Neural cell (in vitro differentiated cells): ENCODE data around the gene PCNX2. TPM values are rescaled to one million over a fixed set of nuclear protein-coding genes. Genes with fewer than 3 reads are reported as not detected.

Source experiments
- H2AFZ ChIP-seq: fragments of 200-600, 300-800 bp; sonication (generic), shearing (Covaris generic); 2 replicates; pipeline ENCODE4 v1.6.0; 2014; ENCODE audit warnings: low read depth, mild to moderate bottlenecking, antibody characterized with exemption, low read length, moderate library complexity
- H3F3A ChIP-seq: fragments of 200-600 bp; shearing (Covaris generic); 2 replicates; pipeline ENCODE4 v1.6.1; 2016; ENCODE audit warnings: mild to moderate bottlenecking, moderate library complexity, mixed read lengths, antibody characterized with exemption, low read length; ENCODE audit not compliant: insufficient read depth, poor library complexity, severe bottlenecking
- H3K27ac ChIP-seq: fragments of 200-600, 300-800 bp; sonication (generic), shearing (Covaris generic); 2 replicates; pipeline ENCODE4 v1.5.1; 2014; ENCODE audit warnings: mild to moderate bottlenecking, low read length, moderate library complexity
- H3K27me3 ChIP-seq: fragments of 300-800, 200-600 bp; sonication (generic), shearing (Covaris generic); 2 replicates; pipeline ENCODE4 v1.6.0; 2014; ENCODE audit warnings: mild to moderate bottlenecking, low read depth, low read length, moderate library complexity; ENCODE audit not compliant: insufficient read depth
- H3K36me3 ChIP-seq: fragments of 300-800, 200-600 bp; sonication (generic), shearing (Covaris generic); 2 replicates; pipeline ENCODE4 v1.5.1; 2014; ENCODE audit warnings: mild to moderate bottlenecking, antibody characterized with exemption, low read length, moderate library complexity; ENCODE audit not compliant: insufficient read depth
- H3K4me2 ChIP-seq: fragments of 300-800, 200-600 bp; sonication (generic), shearing (Covaris generic); 2 replicates; pipeline ENCODE4 v1.6.0; 2014; ENCODE audit warnings: mild to moderate bottlenecking, low read length
- H3K4me3 ChIP-seq: fragments of 300-800, 200-600 bp; sonication (generic), shearing (Covaris generic); 2 replicates; pipeline ENCODE4 v1.5.1; 2014; ENCODE audit warnings: mild to moderate bottlenecking, low read length, moderate library complexity
- H3K79me2 ChIP-seq: fragments of 200-600 bp; shearing (Covaris generic); replicated peaks from 2 replicates; pipeline ENCODE4 v1.6.0; 2014; ENCODE audit warnings: mild to moderate bottlenecking, low read length, moderate library complexity; ENCODE audit not compliant: insufficient read depth
- H3K9ac ChIP-seq: fragments of 300-800, 200-600 bp; sonication (generic), shearing (Covaris generic); 2 replicates; pipeline ENCODE4 v1.6.1; 2016; ENCODE audit warnings: mild to moderate bottlenecking, low read length, mixed read lengths
- H3K9me2 ChIP-seq: fragments of 200-600 bp; shearing (Covaris generic); 2 replicates; pipeline ENCODE4 v1.6.1; 2016; ENCODE audit warnings: mild to moderate bottlenecking, low read length, mixed read lengths; ENCODE audit not compliant: insufficient read depth
- H3K9me3 ChIP-seq: fragments of 200-600, 300-800 bp; sonication (generic), shearing (Covaris generic); 2 replicates; pipeline ENCODE4 v1.6.1; 2016; ENCODE audit warnings: mild to moderate bottlenecking, mixed run types, low read length, moderate library complexity, mixed read lengths
- H4K20me1 ChIP-seq: fragments of 200-600 bp; shearing (Covaris generic); 2 replicates; pipeline ENCODE4 v1.6.1; 2016; ENCODE audit warnings: mild to moderate bottlenecking, mixed run types; ENCODE audit not compliant: insufficient read depth
- CTCF ChIP-seq: fragments of 450-650 bp; IDR thresholded peaks from 2 replicates; pipeline ENCODE4 v1.5.1; 2014; ENCODE audit warnings: antibody characterized with exemption, mild to moderate bottlenecking, moderate library complexity; ENCODE audit not compliant: poor library complexity, severe bottlenecking
- EP300 ChIP-seq: fragments of 450-650 bp; conservative IDR thresholded peaks from 2 replicates; pipeline ENCODE4 v1.6.1; 2014; ENCODE audit warnings: antibody characterized with exemption, mild to moderate bottlenecking, moderate library complexity; ENCODE audit not compliant: poor library complexity, severe bottlenecking
- EZH2 ChIP-seq: fragments of 200-600, 300-800 bp; shearing (Covaris generic), sonication (generic); IDR thresholded peaks from 2 replicates; pipeline ENCODE4 v1.6.1; 2014; ENCODE audit warnings: antibody characterized with exemption, low read length, borderline replicate concordance, mild to moderate bottlenecking; ENCODE audit not compliant: insufficient read depth, poor library complexity, severe bottlenecking
- MXI1 ChIP-seq: fragments of 450-650 bp; conservative IDR thresholded peaks from 2 replicates; pipeline ENCODE4 v1.6.1; 2014; ENCODE audit warnings: antibody characterized with exemption, mild to moderate bottlenecking; ENCODE audit not compliant: poor library complexity, severe bottlenecking
- POLR2AphosphoS5 ChIP-seq: IDR thresholded peaks from 2 replicates; pipeline ENCODE4 v1.6.1; 2012
- RAD21 ChIP-seq: fragments of 450-650 bp; conservative IDR thresholded peaks from 2 replicates; pipeline ENCODE4 v1.6.1; 2014; ENCODE audit warnings: antibody characterized with exemption, mild to moderate bottlenecking, moderate library complexity
- REST ChIP-seq: IDR thresholded peaks from 2 replicates; pipeline ENCODE4 v1.6.1; 2012; ENCODE audit warnings: borderline replicate concordance
- SMC3 ChIP-seq: fragments of 450-650 bp; conservative IDR thresholded peaks from 2 replicates; pipeline ENCODE4 v1.6.1; 2014; ENCODE audit warnings: antibody characterized with exemption, mild to moderate bottlenecking, moderate library complexity; ENCODE audit not compliant: poor library complexity
- TAF1 ChIP-seq: IDR thresholded peaks from 2 replicates; pipeline ENCODE4 v1.6.1; 2012; ENCODE audit warnings: low read depth
- polyA plus RNA-seq: library from polyadenylated mRNA; depleted of rRNA; stranded (reverse); fragments of >200 nt; gene quantifications from 2 replicates; pipeline ENCODE4 v1.2.3, GENCODE V29; 2014

PCNX2 gene
- polyA plus RNA-seq, 1 donor from 2014 or later = 17.2 TPM

DNA sequence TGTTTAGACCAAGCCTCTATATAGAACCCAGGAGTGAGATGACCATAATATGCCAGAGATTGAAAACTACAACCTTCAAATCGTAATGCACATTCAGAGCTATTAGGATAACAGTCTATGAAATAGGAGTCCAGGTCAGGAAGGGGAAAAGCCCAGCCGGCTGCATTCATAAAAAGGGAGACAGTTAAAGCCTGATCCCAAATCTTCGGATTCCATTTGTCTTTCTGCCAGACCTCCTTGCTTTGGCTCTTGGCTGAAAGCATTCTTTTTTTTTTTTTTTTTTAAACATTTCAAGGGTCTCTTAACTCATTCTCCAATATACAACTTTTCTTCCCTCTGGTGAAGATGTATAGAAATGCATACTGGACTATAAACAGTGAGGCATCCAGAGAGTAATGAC lies 264.0 kb downstream of the PCNX2 start:
- Histone ChIP-seq H3K9ac (no peak overlapping the region), H3F3A (no peaks in the 10 kb centered on the region), H3K4me3 (no peak overlapping the region), H3K27ac (no peak overlapping the region), H3K27me3 (no peaks in the 10 kb centered on the region), H2AFZ (no peak overlapping the region), H3K79me2 (no peaks in the 10 kb centered on the region), H3K4me2 (no peak overlapping the region), H4K20me1 (no peaks in the 10 kb centered on the region), H3K9me3 (no peaks in the 10 kb centered on the region), H3K36me3 (no peaks in the 10 kb centered on the region), H3K9me2 (no peaks in the 10 kb centered on the region)
- TF ChIP-seq MXI1 (no peak), CTCF (no peak), REST (no peak), EP300 (no peak), TAF1 (no peak), RAD21 (no peak), SMC3 (no peak), EZH2 (no peak), POLR2AphosphoS5 (no peak)

DNA sequence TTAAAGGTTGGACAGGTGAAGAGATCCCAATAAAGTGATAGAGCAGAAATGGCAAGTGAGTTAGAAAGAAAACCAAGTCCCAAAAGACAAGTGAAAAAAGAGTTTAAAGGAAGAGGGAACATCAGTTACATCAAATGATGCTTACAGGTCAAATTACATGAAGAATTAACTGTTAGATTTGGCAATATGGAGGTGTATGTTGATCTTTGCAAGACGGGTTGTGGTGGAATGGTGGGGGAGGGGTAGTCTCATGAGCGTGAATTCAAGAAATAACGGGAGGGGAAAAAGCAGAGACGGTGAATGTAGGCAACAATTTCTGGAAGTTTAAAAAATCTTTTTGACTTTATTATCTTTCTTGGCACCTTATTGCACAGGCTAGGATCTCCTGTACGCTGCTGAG lies 268.5 kb downstream of the PCNX2 start:
- H4K20me1 ChIP-seq = no peaks in the 10 kb centered on the region
- no peaks in the 10 kb centered on the region for H3K9me3 ChIP-seq
- H3F3A ChIP-seq = no peaks in the 10 kb centered on the region
- H3K27ac ChIP-seq = no peak overlapping the region
- no peaks in the 10 kb centered on the region for H3K27me3 ChIP-seq
- no peak overlapping the region for H3K4me3 ChIP-seq
- H3K4me2 ChIP-seq = no peak overlapping the region
- TF ChIP-seq REST (no peak), EP300 (no peak), SMC3 (no peak), TAF1 (no peak), RAD21 (no peak), POLR2AphosphoS5 (no peak), MXI1 (no peak), EZH2 (no peak), CTCF (no peak)
- no peak overlapping the region for H2AFZ ChIP-seq
- no peak overlapping the region for H3K9ac ChIP-seq
- H3K79me2 ChIP-seq = no peaks in the 10 kb centered on the region
- H3K9me2 ChIP-seq = no peaks in the 10 kb centered on the region
- no peaks in the 10 kb centered on the region for H3K36me3 ChIP-seq
